HFFc6 (cell line): ENCODE results near the gene NSMF. TPM values are rescaled to one million over a fixed set of nuclear protein-coding genes. Genes with fewer than 3 reads are reported as not detected.

Source experiments
- DNase-seq: peaks from one replicate; pipeline ENCODE4 v3.0.0-alpha.2; 2018
- H3K27ac Mint-ChIP-seq: 2 replicates; pipeline ENCODE4 v1.8.0; 2020; ENCODE audit warnings: mild to moderate bottlenecking, mixed read lengths
- H3K27me3 Mint-ChIP-seq: 2 replicates; pipeline ENCODE4 v1.8.0; 2021; ENCODE audit warnings: mild to moderate bottlenecking, moderate library complexity, mixed read lengths; ENCODE audit not compliant: insufficient read depth
- H3K36me3 Mint-ChIP-seq: 2 replicates; pipeline ENCODE4 v1.8.0; 2021; ENCODE audit warnings: low read depth, mixed read lengths
- H3K4me1 Mint-ChIP-seq: 2 replicates; pipeline ENCODE4 v1.8.0; 2020; ENCODE audit warnings: low read depth, mixed read lengths
- H3K4me3 Mint-ChIP-seq: 2 replicates; pipeline ENCODE4 v1.8.0; 2020; ENCODE audit warnings: mild to moderate bottlenecking, moderate library complexity, mixed read lengths
- H3K9me3 Mint-ChIP-seq: 2 replicates; pipeline ENCODE4 v1.8.0; 2020; ENCODE audit warnings: mild to moderate bottlenecking, mixed read lengths
- total RNA-seq, 6 experiments: library from RNA; stranded (reverse); fragmentation: NEBNext Ultra II Directional; extraction: Animal tissue kit (Norgen Biotek cat#: 25700); gene quantifications; 2 replicates in 1 of 6; 3 replicates in 5 of 6; pipeline ENCODE4 v1.2.3, GENCODE V29; 2021
- TF ChIP-seq, protein P1 (sequence below): fragments of 200-600 bp; sonication (generic); IDR thresholded peaks from 2 replicates; pipeline ENCODE4 v1.5.0; 2021; ENCODE audit warnings: antibody characterized with exemption, mild to moderate bottlenecking

The NSMF gene
- total RNA-seq, 6 experiments from 2014 or later: 24.3 to 29.9 (median 26.4) TPM

DNA sequence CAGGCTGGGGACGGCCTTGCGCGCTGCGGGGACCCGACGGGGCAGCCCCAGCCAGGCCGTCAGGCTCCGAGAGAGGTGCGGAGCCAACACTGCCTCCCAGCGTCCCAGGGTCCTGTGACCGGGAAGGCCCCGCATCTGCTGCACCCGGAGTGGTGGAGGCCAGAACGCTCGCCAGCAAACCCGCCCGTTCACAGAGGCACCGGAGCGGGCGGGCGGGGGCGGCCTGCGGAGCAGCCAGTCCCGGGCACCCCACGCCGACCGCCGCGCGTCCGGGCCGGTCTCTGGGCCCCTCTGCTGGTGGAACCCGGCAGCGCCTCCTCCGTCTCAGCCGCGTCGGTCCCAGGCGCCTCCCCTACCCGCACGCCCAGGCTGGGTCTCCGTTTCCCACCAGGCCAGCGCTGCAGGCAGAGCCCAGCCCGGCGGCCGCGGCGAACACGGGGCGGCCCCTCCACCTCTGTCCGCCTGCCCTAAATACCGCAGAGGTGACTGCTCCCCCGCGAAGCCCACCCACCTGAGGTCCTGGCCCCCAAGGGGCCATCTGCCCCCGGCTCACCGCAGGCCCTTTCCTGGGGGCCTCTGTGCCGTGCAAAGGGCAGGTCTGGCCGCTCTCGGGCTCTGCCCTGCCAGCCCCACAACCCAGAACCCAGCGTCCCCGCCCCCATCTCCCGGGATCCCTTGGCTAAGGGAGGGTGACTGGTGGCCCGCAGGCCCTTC is 52.1 kb downstream of the NSMF start:
- H3K4me3 Mint-ChIP-seq: no peak overlapping the region
- no peak for DNase-seq
- TF ChIP-seq, protein P1, sequence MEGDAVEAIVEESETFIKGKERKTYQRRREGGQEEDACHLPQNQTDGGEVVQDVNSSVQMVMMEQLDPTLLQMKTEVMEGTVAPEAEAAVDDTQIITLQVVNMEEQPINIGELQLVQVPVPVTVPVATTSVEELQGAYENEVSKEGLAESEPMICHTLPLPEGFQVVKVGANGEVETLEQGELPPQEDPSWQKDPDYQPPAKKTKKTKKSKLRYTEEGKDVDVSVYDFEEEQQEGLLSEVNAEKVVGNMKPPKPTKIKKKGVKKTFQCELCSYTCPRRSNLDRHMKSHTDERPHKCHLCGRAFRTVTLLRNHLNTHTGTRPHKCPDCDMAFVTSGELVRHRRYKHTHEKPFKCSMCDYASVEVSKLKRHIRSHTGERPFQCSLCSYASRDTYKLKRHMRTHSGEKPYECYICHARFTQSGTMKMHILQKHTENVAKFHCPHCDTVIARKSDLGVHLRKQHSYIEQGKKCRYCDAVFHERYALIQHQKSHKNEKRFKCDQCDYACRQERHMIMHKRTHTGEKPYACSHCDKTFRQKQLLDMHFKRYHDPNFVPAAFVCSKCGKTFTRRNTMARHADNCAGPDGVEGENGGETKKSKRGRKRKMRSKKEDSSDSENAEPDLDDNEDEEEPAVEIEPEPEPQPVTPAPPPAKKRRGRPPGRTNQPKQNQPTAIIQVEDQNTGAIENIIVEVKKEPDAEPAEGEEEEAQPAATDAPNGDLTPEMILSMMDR: peak; percentile 84
- H3K4me1 Mint-ChIP-seq: peaks cover 12% of the 10 kb centered on the region
- no peak overlapping the region for H3K27ac Mint-ChIP-seq
- H3K9me3 Mint-ChIP-seq: no peaks in the 10 kb centered on the region
- H3K36me3 Mint-ChIP-seq: peaks cover 8% of the 10 kb centered on the region
- H3K27me3 Mint-ChIP-seq: peaks cover 7% of the 10 kb centered on the region

DNA sequence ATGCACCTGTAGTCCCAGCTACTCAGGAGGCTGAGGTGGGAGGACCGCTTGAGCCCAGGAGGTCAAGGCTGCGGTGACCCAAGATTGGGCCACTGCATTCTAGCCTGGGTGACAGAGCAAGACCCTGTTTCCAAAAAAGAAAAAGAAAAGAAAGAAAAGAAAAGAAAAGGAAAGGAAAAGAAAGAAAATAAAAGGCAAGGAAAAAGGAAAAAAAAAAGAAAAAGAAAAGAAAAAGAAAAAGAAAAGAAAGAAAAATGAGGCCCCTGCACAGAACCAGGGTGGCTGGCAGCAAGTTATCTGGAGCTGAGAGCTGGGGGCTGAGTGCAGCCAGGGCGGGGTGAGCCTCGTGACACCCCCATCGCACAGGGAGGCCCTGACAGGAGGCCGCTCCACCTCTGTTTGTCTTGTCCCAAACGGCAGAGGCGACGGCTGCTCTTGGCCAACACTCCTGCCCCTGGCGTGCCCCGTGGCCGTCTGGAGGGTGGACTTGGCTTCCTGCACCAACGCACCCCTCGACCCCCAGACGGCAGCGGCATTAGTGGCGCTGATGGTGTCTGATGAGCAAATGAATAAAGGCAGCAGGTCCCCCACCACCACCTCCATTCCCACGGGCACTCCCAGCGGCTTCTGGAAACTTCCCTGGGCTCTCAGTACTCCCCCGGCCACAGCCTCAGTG is 52.9 kb downstream of the NSMF start:
- Mint-ChIP-seq H3K27ac (no peak overlapping the region), H3K4me1 (peaks cover 8% of the 10 kb centered on the region), H3K4me3 (peak overlapping the region; percentile 51), H3K9me3 (no peaks in the 10 kb centered on the region), H3K27me3 (peaks cover 7% of the 10 kb centered on the region), H3K36me3 (peaks cover 8% of the 10 kb centered on the region)
- no peak for DNase-seq
- TF ChIP-seq, protein P1: no peak

DNA sequence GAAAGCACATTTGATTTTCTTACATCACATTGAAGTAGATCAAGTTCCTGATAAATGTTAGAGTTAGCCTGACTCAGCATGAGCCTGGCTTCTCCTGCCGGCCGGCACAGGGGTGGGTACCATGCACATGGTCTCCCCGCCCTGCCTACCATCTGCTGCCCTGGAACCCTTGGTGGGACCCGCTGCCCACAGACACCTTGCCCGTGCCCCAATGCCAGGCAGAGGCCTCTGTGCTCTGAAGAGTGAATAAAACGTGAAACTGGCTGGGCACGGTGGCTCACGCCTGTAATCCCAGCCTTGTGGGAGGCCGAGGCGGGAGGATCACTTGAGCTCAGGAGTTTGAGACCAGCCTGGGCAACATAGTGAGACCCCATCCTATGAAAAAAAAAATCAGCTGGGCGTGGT is 53.5 kb downstream of the NSMF start:
- H3K4me1 Mint-ChIP-seq: peaks cover 8% of the 10 kb centered on the region
- H3K9me3 Mint-ChIP-seq: no peaks in the 10 kb centered on the region
- peaks cover 7% of the 10 kb centered on the region for H3K27me3 Mint-ChIP-seq
- peak overlapping the region; percentile 51 for H3K4me3 Mint-ChIP-seq
- no peak overlapping the region for H3K27ac Mint-ChIP-seq
- no peak for DNase-seq
- peaks cover 8% of the 10 kb centered on the region for H3K36me3 Mint-ChIP-seq
- TF ChIP-seq, protein P1: no peak

DNA sequence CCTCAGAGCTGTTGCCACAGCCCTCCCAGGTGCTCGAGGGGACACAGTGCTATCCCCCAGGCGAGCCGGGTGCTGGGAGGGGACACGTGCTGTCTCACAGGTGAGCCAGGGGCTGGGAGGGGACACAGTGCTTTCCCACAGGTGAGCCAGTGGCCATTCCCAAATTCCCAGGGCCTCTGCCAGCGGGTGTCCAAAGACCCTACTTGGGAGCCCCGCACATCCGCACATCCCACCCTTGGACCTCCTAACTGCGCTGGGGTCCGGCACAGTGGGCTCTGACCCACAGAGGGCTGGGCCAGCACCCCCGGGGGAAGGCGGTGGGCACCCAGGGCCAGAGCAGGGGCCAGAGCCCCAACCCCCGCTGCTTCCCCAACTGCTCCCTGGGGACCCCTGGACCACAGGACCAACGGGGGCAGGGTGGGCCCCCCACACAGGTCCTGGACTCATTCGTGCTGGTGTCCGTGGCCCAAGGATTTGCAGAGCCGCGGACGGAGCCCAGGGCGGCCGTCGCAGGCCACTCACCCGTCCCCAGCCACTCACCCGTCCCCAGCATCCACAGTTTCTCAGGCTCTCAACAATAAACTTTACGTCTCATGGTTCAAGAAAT is 54.1 kb downstream of the NSMF start:
- Mint-ChIP-seq H3K4me1 (peaks cover 8% of the 10 kb centered on the region), H3K36me3 (peaks cover 8% of the 10 kb centered on the region), H3K27ac (no peak overlapping the region), H3K4me3 (no peak overlapping the region), H3K27me3 (peaks cover 7% of the 10 kb centered on the region), H3K9me3 (no peaks in the 10 kb centered on the region)
- DNase-seq: no peak
- TF ChIP-seq, protein P1: no peak

DNA sequence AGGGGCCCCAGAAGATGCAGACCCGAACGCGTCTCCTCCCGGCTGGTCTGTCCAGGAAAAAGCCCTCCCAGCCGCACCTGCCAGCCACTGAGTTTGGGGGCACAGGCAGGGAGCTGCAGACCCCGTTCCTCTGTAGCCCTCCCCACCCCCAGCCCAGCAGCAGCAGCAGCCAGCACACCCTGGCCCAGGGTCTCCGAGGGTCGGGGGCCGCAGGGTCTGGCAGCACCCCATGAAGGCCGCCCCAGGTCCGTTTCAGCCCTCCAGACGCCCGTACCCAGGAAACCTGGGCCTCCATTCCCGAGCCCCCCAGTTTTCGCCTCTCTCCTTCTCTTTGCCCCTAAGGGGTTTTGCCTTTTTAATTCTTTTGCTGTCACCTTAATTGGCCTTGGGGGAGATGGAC is 55.9 kb downstream of the NSMF start:
- Mint-ChIP-seq H3K27me3 (peaks cover 3% of the 10 kb centered on the region; the same call in 1 of the 2 replicates), H3K4me1 (peaks cover 8% of the 10 kb centered on the region), H3K36me3 (peaks cover 13% of the 10 kb centered on the region), H3K27ac (no peak overlapping the region), H3K4me3 (no peak overlapping the region), H3K9me3 (no peaks in the 10 kb centered on the region)
- TF ChIP-seq, protein P1: no peak
- no peak for DNase-seq
